Activated naive CD8-positive, alpha-beta T cell treated with anti-CD3 and anti-CD28 coated beads, Interleukin-2, amount 50 U/mL, for 24 hours (primary cell): ENCODE data around the gene NT5C.
A peak's percentile ranks its signal among the peaks of the same experiment; 100 is the strongest.
"Not testable (repeated sequence)": the region's sequence is repeated elsewhere in the genome, so short reads cannot be mapped to it uniquely, and the experiment has no call there.

Experiments
- ATAC-seq: fragments of 150-1000 bp; cut with Tn5 transposase; one replicate; pipeline ENCODE4 v1.10.0; 2021
- DNase-seq: peaks from one replicate; pipeline ENCODE4 v3.0.0; 2021
- H3K27ac Mint-ChIP-seq: one replicate; pipeline ENCODE4 v1.8.0; 2021; ENCODE audit warnings: mild to moderate bottlenecking, mixed read lengths
- H3K27me3 Mint-ChIP-seq: one replicate; pipeline ENCODE4 v1.8.0; 2021; ENCODE audit warnings: mixed read lengths
- H3K36me3 Mint-ChIP-seq: one replicate; pipeline ENCODE4 v1.8.0; 2021; ENCODE audit warnings: low read depth, mixed read lengths
- H3K4me1 Mint-ChIP-seq: one replicate; pipeline ENCODE4 v1.8.0; 2021; ENCODE audit warnings: mixed read lengths
- H3K4me3 Mint-ChIP-seq: one replicate; pipeline ENCODE4 v1.8.0; 2021; ENCODE audit warnings: mild to moderate bottlenecking, moderate library complexity, mixed read lengths
- H3K9me3 Mint-ChIP-seq: one replicate; pipeline ENCODE4 v1.8.0; 2021; ENCODE audit warnings: mixed read lengths

NT5C gene

GRCh38 chr17:75133001-75133400 is 1.5 kb upstream of the NT5C start:
- no peaks in the 10 kb centered on the region for H3K27me3 Mint-ChIP-seq
- H3K36me3 Mint-ChIP-seq: peaks cover 22% of the 10 kb centered on the region

GRCh38 chr17:75132018-75133000 is 767 bp upstream of the NT5C start:
- DNase-seq, H3K9me3 Mint-ChIP-seq, H3K27me3 Mint-ChIP-seq, ATAC-seq: not testable (repeated sequence)
- Mint-ChIP-seq H3K4me1 (peaks cover 14% of the 10 kb centered on the region), H3K4me3 (peak overlapping the region; percentile 85), H3K27ac (peak overlapping the region; percentile 87), H3K36me3 (peaks cover 22% of the 10 kb centered on the region)

More at GRCh38 chr17:75133001-75133400, 1.5 kb upstream of the NT5C start:
- ATAC-seq: no peak
- DNase-seq: no peak
- Mint-ChIP-seq H3K9me3 (no peaks in the 10 kb centered on the region), H3K27ac (no peak overlapping the region), H3K4me3 (no peak overlapping the region), H3K4me1 (peaks cover 14% of the 10 kb centered on the region)

GRCh38 chr17:75130632-75131277 is 787 bp downstream of the NT5C start:
- peak overlapping the region; percentile 87 for H3K27ac Mint-ChIP-seq
- no peaks in the 10 kb centered on the region for H3K27me3 Mint-ChIP-seq
- no peaks in the 10 kb centered on the region for H3K9me3 Mint-ChIP-seq
- DNase-seq (peak; percentile 57), ATAC-seq (peak; percentile 58)
- peak overlapping the region; percentile 85 for H3K4me3 Mint-ChIP-seq
- peaks cover 15% of the 10 kb centered on the region for H3K36me3 Mint-ChIP-seq
- peaks cover 19% of the 10 kb centered on the region for H3K4me1 Mint-ChIP-seq

- H3K27ac Mint-ChIP-seq: peak overlapping the region; percentile 87
- H3K4me1 Mint-ChIP-seq: peaks cover 24% of the 10 kb centered on the region
- H3K4me3 Mint-ChIP-seq: peak overlapping the region; percentile 85
- no peak for DNase-seq
- peaks cover 15% of the 10 kb centered on the region for H3K36me3 Mint-ChIP-seq
- ATAC-seq: no peak
- no peaks in the 10 kb centered on the region for H3K27me3 Mint-ChIP-seq
- no peaks in the 10 kb centered on the region for H3K9me3 Mint-ChIP-seq
These were observed 1.4 kb downstream of the NT5C start for GRCh38 chr17:75130059-75130631.

- Mint-ChIP-seq H3K4me3 (peak overlapping the region; percentile 61), H3K4me1 (peaks cover 30% of the 10 kb centered on the region), H3K27me3 (no peaks in the 10 kb centered on the region), H3K36me3 (peaks cover 13% of the 10 kb centered on the region), H3K9me3 (no peaks in the 10 kb centered on the region), H3K27ac (peak overlapping the region; percentile 56)
- DNase-seq (no peak), ATAC-seq (no peak)
These were observed 2.0 kb downstream of the NT5C start for GRCh38 chr17:75129576-75129975.

- H3K9me3 Mint-ChIP-seq: no peaks in the 10 kb centered on the region
- peaks cover 36% of the 10 kb centered on the region for H3K4me1 Mint-ChIP-seq
- no peak for DNase-seq
- H3K27me3 Mint-ChIP-seq: no peaks in the 10 kb centered on the region
- H3K27ac Mint-ChIP-seq: no peak overlapping the region
- H3K4me3 Mint-ChIP-seq: no peak overlapping the region
- H3K36me3 Mint-ChIP-seq: peaks cover 13% of the 10 kb centered on the region
- ATAC-seq: no peak
These were observed 2.6 kb downstream of the NT5C start for GRCh38 chr17:75128694-75129505.

GRCh38 chr17:75127936-75128335 is 3.6 kb downstream of the NT5C start:
- DNase-seq, ATAC-seq, H3K27ac Mint-ChIP-seq, H3K27me3 Mint-ChIP-seq, H3K9me3 Mint-ChIP-seq, H3K4me3 Mint-ChIP-seq: not testable (repeated sequence)
- Mint-ChIP-seq H3K36me3 (peaks cover 13% of the 10 kb centered on the region), H3K4me1 (peaks cover 41% of the 10 kb centered on the region)

- no peak overlapping the region for H3K4me3 Mint-ChIP-seq
- DNase-seq: no peak
- peaks cover 36% of the 10 kb centered on the region for H3K4me1 Mint-ChIP-seq
- no peaks in the 10 kb centered on the region for H3K9me3 Mint-ChIP-seq
- no peak overlapping the region for H3K27ac Mint-ChIP-seq
- no peak for ATAC-seq
- peaks cover 10% of the 10 kb centered on the region for H3K36me3 Mint-ChIP-seq
- H3K27me3 Mint-ChIP-seq: no peaks in the 10 kb centered on the region
These were observed 4.6 kb downstream of the NT5C start for GRCh38 chr17:75126954-75127353.

GRCh38 chr17:75125984-75126383 is 5.6 kb downstream of the NT5C start:
- no peak for DNase-seq
- Mint-ChIP-seq H3K36me3 (peaks cover 10% of the 10 kb centered on the region), H3K4me3 (no peak overlapping the region), H3K9me3 (no peaks in the 10 kb centered on the region), H3K4me1 (peaks cover 36% of the 10 kb centered on the region), H3K27me3 (no peaks in the 10 kb centered on the region), H3K27ac (peak overlapping the region; percentile 46)
- no peak for ATAC-seq

GRCh38 chr17:75124819-75125162 is 6.8 kb downstream of the NT5C start:
- H3K27me3 Mint-ChIP-seq: no peaks in the 10 kb centered on the region
- peaks cover 31% of the 10 kb centered on the region for H3K4me1 Mint-ChIP-seq
- H3K27ac Mint-ChIP-seq: peak overlapping the region; percentile 67
- no peak for DNase-seq
- no peak for ATAC-seq
- no peaks in the 10 kb centered on the region for H3K9me3 Mint-ChIP-seq
- peaks cover 4% of the 10 kb centered on the region for H3K36me3 Mint-ChIP-seq
- H3K4me3 Mint-ChIP-seq: no peak overlapping the region

GRCh38 chr17:75124041-75124818 is 7.3 kb downstream of the NT5C start:
- Mint-ChIP-seq H3K4me3 (no peak overlapping the region), H3K27ac (peak overlapping the region; percentile 67), H3K27me3 (no peaks in the 10 kb centered on the region), H3K4me1 (peaks cover 27% of the 10 kb centered on the region), H3K9me3 (no peaks in the 10 kb centered on the region), H3K36me3 (no peaks in the 10 kb centered on the region)
- ATAC-seq (peak; percentile 97), DNase-seq (peak; percentile 60)

- DNase-seq: no peak
- Mint-ChIP-seq H3K27me3 (no peaks in the 10 kb centered on the region), H3K36me3 (peaks cover 5% of the 10 kb centered on the region), H3K4me1 (peaks cover 17% of the 10 kb centered on the region), H3K27ac (no peak overlapping the region), H3K9me3 (no peaks in the 10 kb centered on the region), H3K4me3 (no peak overlapping the region)
- ATAC-seq: no peak
These were observed 13.2 kb downstream of the NT5C start for GRCh38 chr17:75118307-75118706.

- Mint-ChIP-seq H3K27ac (no peak overlapping the region), H3K27me3 (no peaks in the 10 kb centered on the region), H3K4me3 (no peak overlapping the region), H3K9me3 (no peaks in the 10 kb centered on the region), H3K4me1 (peaks cover 22% of the 10 kb centered on the region), H3K36me3 (peaks cover 9% of the 10 kb centered on the region)
- DNase-seq (no peak), ATAC-seq (no peak)
These were observed 14.8 kb downstream of the NT5C start for GRCh38 chr17:75116737-75117136.
